OCI-LY3 (cell line): ENCODE results near the gene GPER1.

Source experiments
- H2AFZ ChIP-seq: fragments of 200-600, 300-600 bp; shearing (Covaris generic); 2 replicates; pipeline ENCODE4 v1.6.0; 2014; ENCODE audit warnings: antibody characterized with exemption, low read depth, low read length
- H3K27ac ChIP-seq: fragments of 200-600, 300-600 bp; sonication (generic); 2 replicates; pipeline ENCODE4 v1.5.1; 2014; ENCODE audit warnings: mild to moderate bottlenecking, low read length, moderate library complexity, mixed read lengths
- H3K27me3 ChIP-seq: fragments of 200-600, 300-600 bp; sonication (generic); 2 replicates; pipeline ENCODE4 v1.6.1; 2014; ENCODE audit warnings: low read depth, low read length, mixed read lengths
- H3K36me3 ChIP-seq: fragments of 200-600, 300-600 bp; sonication (generic); replicated peaks from 2 replicates; pipeline ENCODE3; 2014; ENCODE audit warnings: low read depth, low read length, mixed read lengths
- H3K4me1 ChIP-seq: fragments of 300-600, 200-600 bp; sonication (generic); 2 replicates; pipeline ENCODE4 v1.6.1; 2014; ENCODE audit warnings: low read length, mixed read lengths
- H3K4me2 ChIP-seq: fragments of 200-600, 300-600 bp; sonication (generic); 2 replicates; pipeline ENCODE4 v1.6.1; 2014; ENCODE audit warnings: low read length, mixed read lengths
- H3K4me3 ChIP-seq: fragments of 300-600, 200-600 bp; sonication (generic); 2 replicates; pipeline ENCODE4 v1.5.1; 2014; ENCODE audit warnings: antibody characterized with exemption, mild to moderate bottlenecking, low read length, moderate library complexity
- H3K79me2 ChIP-seq: fragments of 300-600, 200-600 bp; shearing (Covaris generic); 2 replicates; pipeline ENCODE4 v1.6.1; 2014; ENCODE audit warnings: mild to moderate bottlenecking, low read length, mixed read lengths
- H3K9ac ChIP-seq: fragments of 300-600, 200-600 bp; shearing (Covaris generic); 2 replicates; pipeline ENCODE4 v1.6.0; 2014; ENCODE audit warnings: mild to moderate bottlenecking, low read length, moderate library complexity
- H3K9me3 ChIP-seq: fragments of 200-600, 300-600 bp; shearing (Covaris generic); 2 replicates; pipeline ENCODE4 v1.6.1; 2014; ENCODE audit warnings: low read length, mixed read lengths; ENCODE audit not compliant: insufficient read depth
- H4K20me1 ChIP-seq: fragments of 200-600, 300-600 bp; sonication (generic); 2 replicates; pipeline ENCODE4 v1.6.1; 2016; ENCODE audit warnings: low read length, mixed read lengths; ENCODE audit not compliant: insufficient read depth
- EZH2phosphoT487 ChIP-seq: fragments of 200-600 bp; shearing (Covaris generic); IDR thresholded peaks from 2 replicates; pipeline ENCODE4 v1.6.1; 2018; ENCODE audit warnings: antibody characterized with exemption, mixed run types, low read depth
- TF ChIP-seq, protein P1 (sequence below): fragments of 200-600, 300-600 bp; sonication (generic); IDR thresholded peaks from 2 replicates; pipeline ENCODE4 v1.5.1; 2014; ENCODE audit warnings: antibody characterized with exemption, low read length, low read depth

The GPER1 gene

GRCh38 chr7:1057416-1058291 lies 30.3 kb upstream of the GPER1 start:
- Histone ChIP-seq H3K27me3 (no peaks in the 10 kb centered on the region), H3K9ac (no peak overlapping the region), H3K36me3 (no peaks in the 10 kb centered on the region), H3K4me1 (peaks cover 21% of the 10 kb centered on the region), H3K79me2 (no peaks in the 10 kb centered on the region), H3K4me2 (no peak overlapping the region), H3K9me3 (no peaks in the 10 kb centered on the region), H2AFZ (no peak overlapping the region), H3K4me3 (no peak overlapping the region), H3K27ac (no peak overlapping the region), H4K20me1 (no peaks in the 10 kb centered on the region)
- TF ChIP-seq, protein P1, sequence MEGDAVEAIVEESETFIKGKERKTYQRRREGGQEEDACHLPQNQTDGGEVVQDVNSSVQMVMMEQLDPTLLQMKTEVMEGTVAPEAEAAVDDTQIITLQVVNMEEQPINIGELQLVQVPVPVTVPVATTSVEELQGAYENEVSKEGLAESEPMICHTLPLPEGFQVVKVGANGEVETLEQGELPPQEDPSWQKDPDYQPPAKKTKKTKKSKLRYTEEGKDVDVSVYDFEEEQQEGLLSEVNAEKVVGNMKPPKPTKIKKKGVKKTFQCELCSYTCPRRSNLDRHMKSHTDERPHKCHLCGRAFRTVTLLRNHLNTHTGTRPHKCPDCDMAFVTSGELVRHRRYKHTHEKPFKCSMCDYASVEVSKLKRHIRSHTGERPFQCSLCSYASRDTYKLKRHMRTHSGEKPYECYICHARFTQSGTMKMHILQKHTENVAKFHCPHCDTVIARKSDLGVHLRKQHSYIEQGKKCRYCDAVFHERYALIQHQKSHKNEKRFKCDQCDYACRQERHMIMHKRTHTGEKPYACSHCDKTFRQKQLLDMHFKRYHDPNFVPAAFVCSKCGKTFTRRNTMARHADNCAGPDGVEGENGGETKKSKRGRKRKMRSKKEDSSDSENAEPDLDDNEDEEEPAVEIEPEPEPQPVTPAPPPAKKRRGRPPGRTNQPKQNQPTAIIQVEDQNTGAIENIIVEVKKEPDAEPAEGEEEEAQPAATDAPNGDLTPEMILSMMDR: no peak
- no peak for TF ChIP-seq EZH2phosphoT487

DNA sequence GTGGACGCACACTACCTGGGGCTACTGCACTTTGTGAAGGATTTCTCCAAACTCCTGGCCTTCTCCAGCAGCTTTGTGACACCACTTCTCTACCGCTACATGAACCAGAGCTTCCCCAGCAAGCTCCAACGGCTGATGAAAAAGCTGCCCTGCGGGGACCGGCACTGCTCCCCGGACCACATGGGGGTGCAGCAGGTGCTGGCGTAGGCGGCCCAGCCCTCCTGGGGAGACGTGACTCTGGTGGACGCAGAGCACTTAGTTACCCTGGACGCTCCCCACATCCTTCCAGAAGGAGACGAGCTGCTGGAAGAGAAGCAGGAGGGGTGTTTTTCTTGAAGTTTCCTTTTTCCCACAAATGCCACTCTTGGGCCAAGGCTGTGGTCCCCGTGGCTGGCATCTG lies 29.6 kb upstream of the GPER1 start:
- Histone ChIP-seq H3K4me2 (no peak overlapping the region), H3K9me3 (no peaks in the 10 kb centered on the region), H4K20me1 (no peaks in the 10 kb centered on the region), H3K9ac (no peak overlapping the region), H3K4me1 (peaks cover 24% of the 10 kb centered on the region), H3K4me3 (no peak overlapping the region), H3K36me3 (no peaks in the 10 kb centered on the region), H3K79me2 (no peaks in the 10 kb centered on the region), H3K27ac (no peak overlapping the region), H2AFZ (no peak overlapping the region), H3K27me3 (no peaks in the 10 kb centered on the region)
- TF ChIP-seq, protein P1: no peak
- TF ChIP-seq EZH2phosphoT487: no peak

DNA sequence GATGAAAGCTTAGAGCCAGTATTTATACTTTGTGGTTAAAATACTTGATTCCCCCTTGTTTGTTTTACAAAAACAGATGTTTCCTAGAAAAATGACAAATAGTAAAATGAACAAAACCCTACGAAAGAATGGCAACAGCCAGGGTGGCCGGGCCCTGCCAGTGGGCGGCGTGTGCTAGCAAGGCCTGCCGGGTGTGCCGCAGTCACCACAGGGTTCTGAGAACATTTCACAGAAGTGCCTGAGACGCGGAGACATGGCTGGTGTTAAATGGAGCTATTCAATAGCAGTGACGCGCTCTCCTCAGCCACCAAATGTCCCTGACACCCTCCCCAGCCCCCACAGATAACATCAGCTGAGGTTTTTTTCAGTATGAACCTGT lies 29.1 kb upstream of the GPER1 start:
- no peaks in the 10 kb centered on the region for H4K20me1 ChIP-seq
- H3K27ac ChIP-seq: no peak overlapping the region
- H3K4me2 ChIP-seq: no peak overlapping the region

More for the DNA sequence above, 29.1 kb upstream of the GPER1 start:
- H3K9ac ChIP-seq: no peak overlapping the region
- H3K4me3 ChIP-seq: no peak overlapping the region
- no peak overlapping the region for H2AFZ ChIP-seq
- H3K4me1 ChIP-seq: peaks cover 24% of the 10 kb centered on the region
- H3K79me2 ChIP-seq: no peaks in the 10 kb centered on the region
- H3K36me3 ChIP-seq: no peaks in the 10 kb centered on the region
- H3K27me3 ChIP-seq: no peaks in the 10 kb centered on the region
- no peaks in the 10 kb centered on the region for H3K9me3 ChIP-seq
- TF ChIP-seq, protein P1: no peak
- no peak for TF ChIP-seq EZH2phosphoT487
